GM03348 (cell line): Measurements from ENCODE around the gene UNC13B.
A peak's percentile ranks its signal among the peaks of the same experiment; 100 is the strongest.
"Not testable (repeated sequence)": the region's sequence is repeated elsewhere in the genome, so short reads cannot be mapped to it uniquely, and the experiment has no call there.

Experiments
- DNase-seq: peaks from one replicate; pipeline ENCODE4 v3.0.0; 2012; ENCODE audit warnings: low spot score

Gene UNC13B

GRCh38 chr9:35161713-35162604, at the start of gene UNC13B:
TSS of gene UNC13B (plus strand) at chr9:35162009. CDS start at chr9:35162284, 275 bp downstream.
- peak; percentile 99 for DNase-seq

GRCh38 chr9:35112257-35113020, 49.4 kb upstream of the UNC13B start:
- peak; percentile 81 for DNase-seq

- peak; percentile 93 for DNase-seq
Observed at GRCh38 chr9:35114113-35114839, 47.5 kb upstream of the UNC13B start.

GRCh38 chr9:35114840-35115628, 46.8 kb upstream of the UNC13B start:
- DNase-seq: peak; percentile 52

GRCh38 chr9:35115680-35116538, 45.9 kb upstream of the UNC13B start, which contains the start of gene ATOSB:
TSS of gene ATOSB (minus strand) at chr9:35115862. CDS start at chr9:35108274, 7,588 bp downstream.
- peak; percentile 95 for DNase-seq

GRCh38 chr9:35116539-35116897, 45.3 kb upstream of the UNC13B start:
- no peak for DNase-seq

- peak; percentile 89 for DNase-seq
Observed at GRCh38 chr9:35116898-35117551, 44.8 kb upstream of the UNC13B start.

GRCh38 chr9:35134920-35135319, 26.9 kb upstream of the UNC13B start:
- no peak for DNase-seq

GRCh38 chr9:35135988-35136387, 25.8 kb upstream of the UNC13B start:
- no peak for DNase-seq

GRCh38 chr9:35136866-35137265, 24.9 kb upstream of the UNC13B start:
- no peak for DNase-seq

GRCh38 chr9:35140093-35140492, 21.7 kb upstream of the UNC13B start:
- no peak for DNase-seq

GRCh38 chr9:35142037-35142436, 19.8 kb upstream of the UNC13B start:
- DNase-seq: no peak

- DNase-seq: not testable (repeated sequence)
Observed at GRCh38 chr9:35147941-35148563, 13.8 kb upstream of the UNC13B start.

GRCh38 chr9:35152926-35153325, 8.9 kb upstream of the UNC13B start:
- DNase-seq: no peak

GRCh38 chr9:35156781-35157180, 5.0 kb upstream of the UNC13B start:
- no peak for DNase-seq

- not testable (repeated sequence) for DNase-seq
Observed at GRCh38 chr9:35157836-35158235, 4.0 kb upstream of the UNC13B start.

GRCh38 chr9:35158501-35159280, 3.1 kb upstream of the UNC13B start:
- DNase-seq: no peak

- DNase-seq: no peak
Observed at GRCh38 chr9:35162605-35163315, 951 bp downstream of the UNC13B start.
